GM18867 (cell line): ENCODE measurements around the gene METTL16.

Source experiments
- ATAC-seq: cut with Tn5 transposase; IDR thresholded peaks from one replicate; pipeline ENCODE4 v1.9.1; 2021; ENCODE audit warnings: mild to moderate bottlenecking, moderate library complexity; ENCODE audit not compliant: unreplicated experiment

Gene METTL16

GRCh38 chr17:2385240-2386210 is 126.2 kb downstream of the METTL16 start:
- ATAC-seq = no peak

GRCh38 chr17:2384439-2385127 is 127.1 kb downstream of the METTL16 start:
- no peak for ATAC-seq

- no peak for ATAC-seq
Measured at GRCh38 chr17:2383628-2384167, 128.0 kb downstream of the METTL16 start.

- ATAC-seq = no peak
Measured at GRCh38 chr17:2380950-2381649, 130.6 kb downstream of the METTL16 start.

GRCh38 chr17:2380226-2380922 is 131.3 kb downstream of the METTL16 start:
- ATAC-seq = no peak

- ATAC-seq = no peak
Measured at GRCh38 chr17:2379489-2380225, 132.0 kb downstream of the METTL16 start.

GRCh38 chr17:2378905-2379304 is 132.8 kb downstream of the METTL16 start:
- no peak for ATAC-seq

- ATAC-seq = no peak
Measured at GRCh38 chr17:2377659-2378058, 134.0 kb downstream of the METTL16 start.

GRCh38 chr17:2376107-2376506 is 135.6 kb downstream of the METTL16 start:
- no peak for ATAC-seq

- no peak for ATAC-seq
Measured at GRCh38 chr17:2375406-2375805, 136.3 kb downstream of the METTL16 start.

GRCh38 chr17:2374549-2375285 is 137.0 kb downstream of the METTL16 start:
- no peak for ATAC-seq

- no peak for ATAC-seq
Measured at GRCh38 chr17:2373179-2373578, 138.5 kb downstream of the METTL16 start.

GRCh38 chr17:2372681-2373080 is 139.0 kb downstream of the METTL16 start:
- no peak for ATAC-seq

- no peak for ATAC-seq
Measured at GRCh38 chr17:2372180-2372579, 139.5 kb downstream of the METTL16 start.

GRCh38 chr17:2371183-2372130 is 140.2 kb downstream of the METTL16 start:
- no peak for ATAC-seq

GRCh38 chr17:2370211-2370589 is 141.5 kb downstream of the METTL16 start:
- ATAC-seq = no peak

GRCh38 chr17:2369551-2370210 is 142.0 kb downstream of the METTL16 start:
- ATAC-seq = no peak

- ATAC-seq = no peak
Measured at GRCh38 chr17:2369039-2369438, 142.6 kb downstream of the METTL16 start.
